Stomach (tissue), 9 donors: Measurements from ENCODE around the gene GPR61. TPM values are rescaled to one million over a fixed set of nuclear protein-coding genes. Genes with fewer than 3 reads are reported as not detected.

Experiments
- DNase-seq, 2 donors: peaks; one replicate each; pipeline versions ENCODE4 v3.0.0 to v3.0.0-alpha.2; 2013 to 2019
- H3K27ac ChIP-seq, 5 donors: fragments of 200-600 bp in 4 of 5; sonication (generic) in 4 of 5; one replicate each; pipeline ENCODE4 v1.5.1; 2013 to 2019; ENCODE audit warnings: mild to moderate bottlenecking in 1 of 5, moderate library complexity in 1 of 5
- H3K27me3 ChIP-seq, 3 donors: fragments of 200-600 bp; sonication (generic); one replicate each; pipeline ENCODE4 v1.5.1; 2017 to 2019; ENCODE audit warnings: mixed run types in 1 of 3
- H3K36me3 ChIP-seq, 4 donors: fragments of 200-600 bp; sonication (generic); 1 replicate in 3 of 4; 2 replicates in 1 of 4; pipeline ENCODE4 v1.5.1; 2016 to 2019
- H3K4me1 ChIP-seq, 4 donors: fragments of 200-600 bp; sonication (generic); one replicate each; pipeline ENCODE4 v1.5.1; 2016 to 2019
- H3K4me3 ChIP-seq, 4 donors: fragments of 200-600 bp; sonication (generic) in 3 of 4; one replicate each; pipeline ENCODE4 v1.5.1; 2016 to 2019; ENCODE audit warnings: mild to moderate bottlenecking in 1 of 4
- H3K9me3 ChIP-seq, 4 donors: fragments of 200-600 bp; sonication (generic); one replicate each; pipeline ENCODE4 v1.5.1; 2016 to 2019
- CTCF ChIP-seq, 7 experiments: fragments of 450-650 bp in 4 of 7; fragments of 200-600 bp in 3 of 7; sonication (generic) in 3 of 7; IDR thresholded peaks; one replicate each; pipeline ENCODE4 v1.5.1; 2016 to 2019; ENCODE audit warnings: antibody characterized with exemption in 7 of 7, control low read depth in 2 of 7, mild to moderate bottlenecking in 1 of 7
- EP300 ChIP-seq: sonication (generic); formaldehyde crosslinking; IDR thresholded peaks from one replicate; pipeline ENCODE4 v1.6.1; 2017; ENCODE audit warnings: antibody characterized with exemption
- POLR2A ChIP-seq, 4 donors: fragments of 450-650 bp; IDR thresholded peaks; one replicate each; pipeline ENCODE4 v1.6.1; 2016; ENCODE audit warnings: antibody characterized with exemption in 4 of 4, control low read depth in 2 of 4, mild to moderate bottlenecking in 1 of 4, moderate library complexity in 1 of 4
- POLR2AphosphoS5 ChIP-seq, 3 donors: sonication (generic); formaldehyde crosslinking; IDR thresholded peaks; one replicate each; pipeline ENCODE4 v1.6.1; 2016; ENCODE audit warnings: antibody characterized with exemption in 3 of 3
- WGBS, 5 donors: extraction: QIAGEN DNeasy Blood & Tissue Kit in 3 of 5; methylation state at CpG; one replicate each; pipeline versions ENCODE4 v1.1.5 to v1.1.7; 2013 to 2018; 5-methylcytosine and 5-hydroxymethylcytosine counted together
- intact Hi-C: fragments of 100-400 bp; cut with DNase I; formaldehyde crosslinking; loops from one replicate; pipeline ENCODE4 v1.15.1; 2023; ENCODE audit warnings: low total_unique reads
- polyA plus RNA-seq, 3 donors: library from polyadenylated mRNA; stranded (reverse); fragments of 200-250 nt; gene quantifications; one replicate each; pipeline ENCODE4 v1.2.3, GENCODE V29; 2013
- total RNA-seq, 5 donors: library from RNA; depleted of rRNA; stranded (reverse); fragments of >200 nt; gene quantifications; one replicate each; pipeline versions ENCODE4 v1.1.0 to v1.2.3, GENCODE V29; 2014 to 2016
- donor health status: healthy with polysubstance abuse.
- donor health status: Bipolar disorder and iron deficiency.
- donor health status: healthy.

Gene GPR61
- total and polyA plus RNA-seq, 8 donors: 0.12 TPM; not detected in 7

DNA sequence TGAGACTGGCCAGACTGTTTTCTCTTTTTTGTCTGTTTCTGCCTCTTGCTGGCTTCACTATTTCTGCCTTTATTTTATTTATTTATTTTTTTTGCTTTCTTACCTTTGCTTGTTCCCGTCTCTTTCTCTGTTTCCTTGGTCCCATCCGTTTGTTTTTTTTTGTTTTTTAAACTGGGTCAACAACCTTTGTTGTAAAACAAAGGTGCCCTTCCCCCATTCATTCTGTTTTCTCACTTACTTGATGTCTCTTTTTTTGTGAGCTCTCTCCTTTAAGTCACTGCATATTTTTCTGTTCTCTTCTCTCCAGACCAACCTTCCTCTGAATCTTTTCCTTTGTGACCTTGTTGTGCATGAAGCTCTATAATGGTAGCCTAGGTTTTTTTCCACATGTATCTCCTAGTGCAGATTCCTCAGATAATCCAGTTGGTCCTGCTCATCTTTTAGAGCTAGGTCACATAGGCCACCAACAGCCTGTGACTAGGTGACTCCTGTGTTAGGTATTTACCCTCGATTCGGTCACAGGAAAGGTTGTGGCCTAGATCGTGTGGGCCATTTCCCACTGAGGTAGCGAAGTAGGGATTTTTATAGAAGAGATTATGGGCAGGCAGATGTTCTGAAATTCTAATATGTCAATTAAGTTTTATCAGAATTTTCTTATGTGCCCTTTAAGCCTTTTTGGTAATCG, 24.7 kb downstream of the GPR61 start:
- Histone ChIP-seq H3K4me1 (peaks cover 25 to 95% (median 68%) of the 10 kb centered on the region in 4 donors), H3K9me3 (no peaks in the 10 kb centered on the region), H3K36me3 (no peaks in the 10 kb centered on the region), H3K27ac (no peak overlapping the region), H3K27me3 (no peaks in the 10 kb centered on the region), H3K4me3 (no peak overlapping the region)
- no peak for DNase-seq
- intact Hi-C loops: loop anchor here (5.0 kb wide), 1 partner anchor 188 kb away; no protein-coding TSS in a partner anchor
- TF ChIP-seq POLR2AphosphoS5 (IDR thresholded peaks at IDR 0.05): no peak
- TF ChIP-seq EP300: no peak
- no peak for TF ChIP-seq CTCF (IDR thresholded peaks at IDR 0.05)
- TF ChIP-seq POLR2A (IDR thresholded peaks at IDR 0.05): no peak
- 81 to 87% (median 84%) methylated on average over 7 of the region's 7 CpGs for WGBS, 5 donors

DNA sequence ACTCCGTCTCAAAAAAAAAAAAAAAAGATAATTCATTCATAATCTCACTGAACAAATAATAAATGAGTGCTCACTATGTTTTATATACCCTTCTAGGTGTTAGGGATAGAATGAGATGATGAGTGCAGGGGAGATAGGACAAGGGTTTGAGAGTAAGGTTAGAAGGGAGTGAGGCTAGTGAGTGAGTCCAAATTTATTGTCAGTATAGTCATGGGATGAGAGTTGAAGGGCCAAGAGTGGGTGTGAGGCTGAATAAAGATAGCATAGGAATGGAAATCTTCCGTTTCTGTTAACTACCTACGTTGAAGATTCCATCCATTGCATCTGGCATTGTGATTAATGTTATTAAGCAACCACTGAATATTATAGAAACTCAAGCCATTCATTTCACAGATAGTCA, 25.6 kb downstream of the GPR61 start:
- intact Hi-C loops: no loop called here
- TF ChIP-seq POLR2A (IDR thresholded peaks at IDR 0.05): no peak
- TF ChIP-seq POLR2AphosphoS5 (IDR thresholded peaks at IDR 0.05): no peak
- no peak for TF ChIP-seq CTCF (IDR thresholded peaks at IDR 0.05)
- no peak for TF ChIP-seq EP300
- H3K9me3 ChIP-seq: no peaks in the 10 kb centered on the region
- no peaks in the 10 kb centered on the region for H3K27me3 ChIP-seq
- 89 to 97% (median 91%) methylated on average over 3 of the region's 3 CpGs for WGBS, 5 donors
- no peak overlapping the region for H3K27ac ChIP-seq
- no peaks in the 10 kb centered on the region for H3K36me3 ChIP-seq
- no peak for DNase-seq
- H3K4me1 ChIP-seq: peaks cover 26 to 98% (median 73%) of the 10 kb centered on the region in 4 donors
- H3K4me3 ChIP-seq: no peak overlapping the region

DNA sequence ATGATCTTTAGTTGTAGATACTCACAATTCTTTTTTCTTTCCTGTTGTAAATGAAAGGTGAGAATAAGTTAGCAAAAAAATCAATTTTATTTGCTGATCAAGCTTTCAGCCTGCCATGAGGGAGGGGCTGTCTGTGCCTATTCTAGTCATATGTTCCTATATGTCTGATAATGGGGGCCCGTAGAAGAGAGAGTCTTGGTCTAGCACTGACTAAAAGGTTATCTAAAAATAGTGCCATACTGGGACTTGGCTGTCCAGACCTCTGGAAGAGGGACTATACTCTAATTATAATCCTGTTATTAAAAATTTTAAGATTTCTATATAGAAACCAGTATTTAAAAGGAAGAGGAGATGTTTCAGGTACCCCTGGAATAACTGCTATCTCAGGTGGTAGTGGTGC, 27.3 kb downstream of the GPR61 start:
- WGBS, 5 donors: 36 to 50% (median 46%) methylated on average over 1 of the region's 1 CpG
- no peak for DNase-seq
- H3K36me3 ChIP-seq: no peaks in the 10 kb centered on the region
- no peaks in the 10 kb centered on the region for H3K27me3 ChIP-seq
- H3K27ac ChIP-seq: no peak overlapping the region
- intact Hi-C loops: no loop called here
- H3K4me1 ChIP-seq: peaks cover 31 to 99% (median 76%) of the 10 kb centered on the region in 4 donors
- TF ChIP-seq EP300 (no peak), CTCF (IDR thresholded peaks at IDR 0.05) (no peak), POLR2A (IDR thresholded peaks at IDR 0.05) (no peak), POLR2AphosphoS5 (IDR thresholded peaks at IDR 0.05) (no peak)
- no peak overlapping the region for H3K4me3 ChIP-seq
- H3K9me3 ChIP-seq: no peaks in the 10 kb centered on the region

- intact Hi-C loops: no loop called here
- Histone ChIP-seq H3K4me1 (peaks cover 20 to 99% (median 71%) of the 10 kb centered on the region in 4 donors), H3K27me3 (no peaks in the 10 kb centered on the region)
These were observed 28.4 kb downstream of the GPR61 start for GRCh38 chr1:109567877-109568672.

More at GRCh38 chr1:109567877-109568672, 28.4 kb downstream of the GPR61 start:
- H3K4me3 ChIP-seq: no peak overlapping the region
- H3K9me3 ChIP-seq: no peaks in the 10 kb centered on the region
- WGBS, 5 donors: 86 to 93% (median 90%) methylated on average over 4 of the region's 4 CpGs
- H3K36me3 ChIP-seq: no peaks in the 10 kb centered on the region
- no peak overlapping the region for H3K27ac ChIP-seq
- TF ChIP-seq CTCF (IDR thresholded peaks at IDR 0.05) (no peak), POLR2AphosphoS5 (IDR thresholded peaks at IDR 0.05) (no peak), EP300 (no peak), POLR2A (IDR thresholded peaks at IDR 0.05) (no peak)
- DNase-seq: no peak
